T-helper 2 cell treated with Interferon-gamma antibody and Interleukin-4, amounts not matched to agents 5 μg/mL and 100 μg/mL, for 36 hours (primary cell): ENCODE data around the gene LRRC10.

Experiments used
- DNase-seq: peaks from one replicate; pipeline ENCODE4 v3.0.0; 2021; ENCODE audit warnings: low spot score
- H3K27ac Mint-ChIP-seq: one replicate; pipeline ENCODE4 v1.8.0; 2021; ENCODE audit warnings: mild to moderate bottlenecking, mixed read lengths
- H3K27me3 Mint-ChIP-seq: one replicate; pipeline ENCODE4 v1.8.0; 2021; ENCODE audit warnings: low read depth, mixed read lengths
- H3K36me3 Mint-ChIP-seq: one replicate; pipeline ENCODE4 v1.8.0; 2021; ENCODE audit warnings: low read depth, mixed read lengths
- H3K4me1 Mint-ChIP-seq: one replicate; pipeline ENCODE4 v1.8.0; 2021; ENCODE audit warnings: low read depth, mixed read lengths
- H3K4me3 Mint-ChIP-seq: one replicate; pipeline ENCODE4 v1.8.0; 2022; ENCODE audit warnings: mild to moderate bottlenecking, moderate library complexity, mixed read lengths
- H3K9me3 Mint-ChIP-seq: one replicate; pipeline ENCODE4 v1.8.0; 2021; ENCODE audit warnings: mixed read lengths

Gene LRRC10

DNA sequence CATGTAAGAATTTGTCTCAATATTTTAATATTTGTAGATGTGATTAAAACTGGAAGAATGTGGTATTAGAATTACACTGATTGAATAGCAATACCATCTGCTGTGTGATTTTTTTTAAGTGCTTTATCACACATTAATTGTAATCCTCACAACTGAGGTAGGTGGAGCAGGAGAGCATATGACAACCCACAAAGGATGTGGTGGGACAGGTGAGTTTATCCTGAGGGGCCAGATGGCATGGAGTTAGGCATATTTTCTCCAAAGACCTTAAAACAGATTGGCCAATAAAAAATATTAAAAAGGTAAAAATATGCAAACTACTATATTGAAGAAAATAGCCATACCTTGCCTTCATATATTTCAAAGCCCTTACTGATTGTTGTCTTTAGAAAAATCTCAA lies 7.8 kb downstream of the LRRC10 start:
- Mint-ChIP-seq H3K27me3 (no peaks in the 10 kb centered on the region), H3K4me1 (no peaks in the 10 kb centered on the region), H3K9me3 (no peaks in the 10 kb centered on the region), H3K4me3 (no peak overlapping the region), H3K27ac (no peak overlapping the region), H3K36me3 (peaks cover 44% of the 10 kb centered on the region)
- no peak for DNase-seq

GRCh38 chr12:69601962-69602685 lies 8.6 kb downstream of the LRRC10 start:
- no peaks in the 10 kb centered on the region for H3K27me3 Mint-ChIP-seq
- H3K9me3 Mint-ChIP-seq: no peaks in the 10 kb centered on the region
- no peak overlapping the region for H3K4me3 Mint-ChIP-seq
- no peak for DNase-seq
- peaks cover 51% of the 10 kb centered on the region for H3K36me3 Mint-ChIP-seq
- no peaks in the 10 kb centered on the region for H3K4me1 Mint-ChIP-seq
- H3K27ac Mint-ChIP-seq: no peak overlapping the region

DNA sequence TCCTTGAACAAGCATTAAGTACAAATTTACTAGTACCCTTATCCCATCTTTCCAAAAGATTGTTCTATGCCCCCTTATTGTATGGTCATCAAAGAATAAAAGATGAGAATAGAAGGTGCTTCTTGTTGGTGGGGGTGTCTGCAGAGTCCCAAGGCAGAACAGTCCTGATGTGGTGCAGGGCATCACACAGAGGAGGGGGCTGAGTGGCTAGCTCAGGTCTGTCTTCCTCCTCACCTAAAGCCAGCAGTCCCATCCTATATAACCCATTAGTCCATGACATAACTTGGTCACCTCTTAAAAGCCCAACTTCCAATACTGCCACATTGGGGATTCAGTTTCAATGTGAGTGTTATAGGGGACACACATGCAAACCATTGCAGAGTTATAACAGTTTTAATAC lies 9.9 kb downstream of the LRRC10 start:
- DNase-seq: no peak
- Mint-ChIP-seq H3K4me1 (peaks cover 2% of the 10 kb centered on the region), H3K9me3 (no peaks in the 10 kb centered on the region), H3K36me3 (peaks cover 61% of the 10 kb centered on the region), H3K4me3 (no peak overlapping the region), H3K27ac (no peak overlapping the region), H3K27me3 (no peaks in the 10 kb centered on the region)

DNA sequence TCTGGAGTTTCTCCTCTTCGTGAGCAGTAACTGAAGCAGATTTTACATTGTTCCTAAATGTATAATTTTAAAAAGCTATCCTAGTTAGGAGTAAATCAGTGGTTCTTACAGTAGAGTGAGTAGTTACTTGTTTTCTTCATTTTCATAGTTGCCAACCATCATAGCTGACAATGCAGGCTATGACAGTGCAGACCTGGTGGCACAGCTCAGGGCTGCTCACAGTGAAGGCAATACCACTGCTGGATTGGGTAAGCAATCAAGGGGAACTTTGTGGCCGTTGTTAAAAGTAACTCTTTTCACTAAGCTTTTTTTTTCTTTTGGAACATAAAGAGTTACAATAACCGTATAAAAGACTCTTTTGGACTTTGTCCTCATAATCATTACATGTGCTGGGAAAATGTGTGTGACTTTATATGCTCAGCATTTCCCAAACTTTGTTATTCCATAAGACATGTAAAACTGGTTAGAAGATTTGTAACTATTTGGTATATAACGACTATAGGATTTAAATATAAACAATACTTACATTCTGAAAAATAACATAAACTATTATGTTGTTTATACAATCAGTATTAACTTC lies 12.4 kb downstream of the LRRC10 start:
- Mint-ChIP-seq H3K27ac (no peak overlapping the region), H3K4me3 (no peak overlapping the region)
- DNase-seq: no peak

DNA sequence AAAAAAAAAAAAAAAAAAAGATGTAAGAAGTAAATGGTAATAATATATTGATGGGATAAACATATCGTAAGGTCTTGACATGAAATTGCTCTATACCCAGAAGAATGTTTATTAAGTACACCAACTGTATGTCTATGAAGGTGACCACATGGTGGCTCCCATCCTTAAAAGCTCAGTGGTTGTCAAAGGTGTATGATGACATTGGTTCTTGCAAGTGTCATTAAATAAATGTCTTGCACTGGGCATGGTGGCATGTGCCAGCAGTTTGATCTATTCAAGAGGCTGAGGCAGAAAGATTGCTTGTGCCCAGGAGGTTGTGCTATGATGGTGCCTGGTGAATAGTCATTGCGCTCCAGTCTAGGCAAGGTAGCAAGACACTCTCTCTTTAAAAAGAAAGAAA lies 15.0 kb downstream of the LRRC10 start:
- H3K9me3 Mint-ChIP-seq: no peaks in the 10 kb centered on the region
- H3K27me3 Mint-ChIP-seq: no peaks in the 10 kb centered on the region
- peaks cover 68% of the 10 kb centered on the region for H3K36me3 Mint-ChIP-seq
- H3K4me3 Mint-ChIP-seq: no peak overlapping the region
- no peak for DNase-seq
- H3K4me1 Mint-ChIP-seq: peaks cover 7% of the 10 kb centered on the region
- H3K27ac Mint-ChIP-seq: no peak overlapping the region

More for the DNA sequence above, 12.4 kb downstream of the LRRC10 start:
- H3K27me3 Mint-ChIP-seq: no peaks in the 10 kb centered on the region
- H3K9me3 Mint-ChIP-seq: no peaks in the 10 kb centered on the region
- H3K4me1 Mint-ChIP-seq: peaks cover 5% of the 10 kb centered on the region
- peaks cover 72% of the 10 kb centered on the region for H3K36me3 Mint-ChIP-seq

- no peak for DNase-seq
- no peaks in the 10 kb centered on the region for H3K27me3 Mint-ChIP-seq
- H3K4me1 Mint-ChIP-seq: peaks cover 9% of the 10 kb centered on the region
- H3K27ac Mint-ChIP-seq: no peak overlapping the region
- no peak overlapping the region for H3K4me3 Mint-ChIP-seq
- H3K36me3 Mint-ChIP-seq: peaks cover 69% of the 10 kb centered on the region
- H3K9me3 Mint-ChIP-seq: no peaks in the 10 kb centered on the region
These were observed 21.6 kb downstream of the LRRC10 start for GRCh38 chr12:69589082-69589481.

GRCh38 chr12:69588527-69588926 lies 22.2 kb downstream of the LRRC10 start:
- H3K4me3 Mint-ChIP-seq: no peak overlapping the region
- H3K27ac Mint-ChIP-seq: no peak overlapping the region
- peaks cover 8% of the 10 kb centered on the region for H3K4me1 Mint-ChIP-seq
- no peaks in the 10 kb centered on the region for H3K9me3 Mint-ChIP-seq
- DNase-seq: no peak
- H3K27me3 Mint-ChIP-seq: no peaks in the 10 kb centered on the region
- peaks cover 64% of the 10 kb centered on the region for H3K36me3 Mint-ChIP-seq

DNA sequence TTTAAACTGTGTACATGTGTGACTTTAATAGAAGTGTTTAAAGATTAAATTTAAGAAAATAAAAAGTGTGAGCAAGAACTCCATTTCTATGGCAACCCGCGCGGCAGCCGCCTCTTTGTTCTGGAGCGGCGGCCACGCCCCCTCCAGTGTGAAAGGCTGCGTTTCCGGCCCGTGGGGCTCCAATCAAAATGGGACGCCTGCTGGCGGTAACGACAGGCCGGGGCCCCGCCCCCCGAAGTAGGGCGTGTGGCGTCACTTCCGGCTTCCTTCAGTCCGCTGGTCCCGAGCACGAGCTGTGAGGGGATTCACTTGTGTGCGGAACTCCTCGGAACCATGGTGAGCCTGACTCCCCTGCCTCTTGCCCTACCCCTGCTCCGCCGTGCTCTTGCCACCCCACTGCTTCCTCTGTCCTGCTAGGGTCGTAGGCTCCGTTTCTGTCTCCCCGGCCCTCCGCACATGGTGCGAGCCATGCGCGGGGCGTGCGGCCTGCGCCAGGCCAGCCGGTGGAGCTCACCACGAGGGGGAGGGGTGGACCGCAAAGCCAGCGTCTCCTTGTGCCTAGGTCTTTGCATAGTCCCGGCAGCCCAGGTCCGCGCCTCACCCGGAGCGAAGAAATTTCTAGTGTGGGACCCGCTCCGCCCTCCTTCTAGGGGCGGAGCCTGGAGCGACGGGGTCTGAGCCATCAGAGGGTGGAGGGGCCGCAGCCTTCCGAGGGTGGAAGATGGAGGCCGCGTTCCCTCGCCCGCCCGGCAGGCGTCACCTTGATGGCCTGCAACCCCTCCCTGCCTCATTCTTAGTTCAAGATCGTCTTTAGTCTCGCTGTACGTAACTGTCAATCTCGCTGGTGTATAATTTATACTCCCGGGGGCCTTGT lies 25.3 kb downstream of the LRRC10 start, which contains the start of gene CCT2:
Gene CCT2, plus strand, starts transcription at position 271 of the 874 bp plus-strand sequence. Its CDS starts 63 bp downstream, at position 334.
- Mint-ChIP-seq H3K27me3 (no peaks in the 10 kb centered on the region), H3K4me1 (peaks cover 6% of the 10 kb centered on the region), H3K4me3 (peak within 1 kb of the TSS; percentile 98), H3K27ac (peak within 1 kb of the TSS; percentile 98), H3K36me3 (peaks cover 41% of the 10 kb centered on the region), H3K9me3 (no peaks in the 10 kb centered on the region)
- DNase-seq: peak; percentile 96

GRCh38 chr12:69583203-69583602 lies 27.5 kb downstream of the LRRC10 start:
- no peaks in the 10 kb centered on the region for H3K9me3 Mint-ChIP-seq
- DNase-seq: no peak
- peaks cover 23% of the 10 kb centered on the region for H3K36me3 Mint-ChIP-seq
- no peak overlapping the region for H3K4me3 Mint-ChIP-seq
- H3K27ac Mint-ChIP-seq: no peak overlapping the region
- H3K4me1 Mint-ChIP-seq: peaks cover 6% of the 10 kb centered on the region
- H3K27me3 Mint-ChIP-seq: no peaks in the 10 kb centered on the region

GRCh38 chr12:69580074-69580473 lies 30.6 kb downstream of the LRRC10 start:
- Mint-ChIP-seq H3K9me3 (no peaks in the 10 kb centered on the region), H3K4me3 (no peak overlapping the region), H3K27me3 (no peaks in the 10 kb centered on the region), H3K27ac (no peak overlapping the region), H3K36me3 (peaks cover 1% of the 10 kb centered on the region), H3K4me1 (peaks cover 3% of the 10 kb centered on the region)
- DNase-seq: no peak

- Mint-ChIP-seq H3K4me1 (peaks cover 3% of the 10 kb centered on the region), H3K36me3 (peaks cover 10% of the 10 kb centered on the region), H3K27me3 (no peaks in the 10 kb centered on the region), H3K4me3 (no peak overlapping the region), H3K9me3 (no peaks in the 10 kb centered on the region), H3K27ac (no peak overlapping the region)
- no peak for DNase-seq
These were observed 31.7 kb downstream of the LRRC10 start for GRCh38 chr12:69579029-69579428.

DNA sequence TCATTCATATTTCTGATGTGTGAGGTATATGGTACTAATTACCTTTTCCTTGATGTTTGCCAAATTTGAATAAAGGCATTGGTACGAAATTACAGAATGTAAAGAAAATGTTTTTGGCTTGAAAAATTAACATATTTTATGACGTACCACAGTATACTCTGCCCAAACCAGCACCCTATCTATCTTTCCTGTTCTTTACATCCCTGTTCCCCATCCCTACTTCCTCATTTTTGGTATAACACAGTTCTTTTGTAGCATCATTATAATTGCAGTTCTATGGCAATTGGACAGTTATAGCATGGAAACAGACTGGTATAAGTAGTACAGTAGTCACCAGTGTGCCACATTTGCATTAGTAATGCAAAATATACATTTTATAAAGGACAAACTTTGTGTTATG lies 32.4 kb downstream of the LRRC10 start:
- no peaks in the 10 kb centered on the region for H3K9me3 Mint-ChIP-seq
- H3K36me3 Mint-ChIP-seq: peaks cover 13% of the 10 kb centered on the region
- no peak for DNase-seq
- H3K27me3 Mint-ChIP-seq: no peaks in the 10 kb centered on the region
- no peak overlapping the region for H3K27ac Mint-ChIP-seq
- peaks cover 3% of the 10 kb centered on the region for H3K4me1 Mint-ChIP-seq
- H3K4me3 Mint-ChIP-seq: no peak overlapping the region

DNA sequence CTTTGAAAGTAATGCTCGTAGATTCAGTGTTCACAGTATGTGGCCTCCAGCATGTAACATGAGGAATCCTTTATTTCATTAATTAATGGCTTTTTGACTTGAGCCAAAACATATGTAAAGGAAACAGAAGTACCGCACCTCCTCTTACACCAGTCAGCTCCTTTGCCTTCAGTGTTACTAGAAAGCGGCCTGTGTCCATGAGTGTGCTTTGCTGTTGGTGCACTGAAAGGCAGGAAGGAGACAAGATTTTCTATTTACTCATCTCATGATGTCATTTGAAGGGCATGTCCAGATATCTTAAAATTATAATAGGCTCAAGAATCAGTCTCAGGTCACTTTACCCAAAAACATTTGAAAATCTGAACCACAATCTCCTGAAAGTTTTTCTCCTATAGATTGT lies 35.4 kb downstream of the LRRC10 start:
- peaks cover 25% of the 10 kb centered on the region for H3K36me3 Mint-ChIP-seq
- H3K9me3 Mint-ChIP-seq: no peaks in the 10 kb centered on the region
- H3K27me3 Mint-ChIP-seq: no peaks in the 10 kb centered on the region
- no peak overlapping the region for H3K4me3 Mint-ChIP-seq
- H3K4me1 Mint-ChIP-seq: peaks cover 4% of the 10 kb centered on the region
- H3K27ac Mint-ChIP-seq: no peak overlapping the region
- no peak for DNase-seq
